ENCODE results near the gene NAA25. TPM values are rescaled to one million over a fixed set of nuclear protein-coding genes. Genes with fewer than 3 reads are reported as not detected.

Gene NAA25
- total RNA-seq, 3 donors from 2014 or later = 16.8 to 29.2 (median 17.9) TPM

DNA sequence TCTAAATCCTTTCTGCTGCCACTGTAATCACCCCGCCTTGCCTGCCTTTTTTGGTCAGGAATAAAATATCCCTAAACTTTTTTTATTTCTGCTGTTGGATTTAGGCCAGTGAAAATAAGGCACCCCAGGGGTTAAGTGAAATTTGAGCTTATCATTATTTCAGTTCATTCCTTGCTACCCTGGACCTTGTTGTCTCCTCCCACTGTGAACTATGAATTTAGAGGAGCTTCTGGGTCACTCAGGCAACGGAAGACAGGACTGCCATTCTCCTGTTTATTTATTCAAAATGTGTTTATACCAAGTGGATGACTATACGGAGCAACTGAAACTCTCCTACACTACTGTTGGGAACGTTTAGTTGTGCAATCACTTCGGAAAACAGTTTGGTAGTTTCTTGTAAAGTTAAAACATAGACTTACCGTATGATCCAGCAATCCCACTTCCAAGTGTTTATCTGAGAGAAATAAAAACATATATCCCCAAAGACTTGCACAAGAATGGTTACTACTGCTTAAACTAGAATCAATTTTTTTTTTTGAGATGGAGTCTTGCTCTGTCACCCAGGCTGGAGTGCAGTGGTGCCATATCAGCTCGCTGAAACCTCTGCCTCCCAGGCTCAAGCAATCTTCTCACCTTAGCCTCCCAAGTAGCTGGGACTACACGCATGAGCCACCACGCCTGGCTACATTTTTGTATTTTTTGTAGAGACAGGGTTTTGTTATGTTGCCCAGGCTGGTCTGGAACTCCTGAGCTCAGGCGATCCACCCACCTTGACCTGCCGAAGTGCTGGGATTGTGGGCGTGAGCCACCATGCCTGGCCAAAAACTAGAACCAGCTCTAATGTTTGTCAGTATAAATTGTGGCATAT is 14.5 kb upstream of the NAA25 start:
- no peaks in the 10 kb centered on the region for H3K9me3 ChIP-seq
- TF ChIP-seq CTCF (IDR thresholded peaks at IDR 0.05) = no peak
- no peak for DNase-seq
- intact Hi-C loops (cut with DNase I, micrococcal nuclease) = no loop called here
- no peaks in the 10 kb centered on the region for H3K36me3 ChIP-seq (ENCODE audit: low read depth)
- peaks cover 15% of the 10 kb centered on the region for H3K4me1 ChIP-seq (ENCODE audit: low read depth)
- H3K4me3 ChIP-seq = no peak overlapping the region
- no peak for ATAC-seq

DNA sequence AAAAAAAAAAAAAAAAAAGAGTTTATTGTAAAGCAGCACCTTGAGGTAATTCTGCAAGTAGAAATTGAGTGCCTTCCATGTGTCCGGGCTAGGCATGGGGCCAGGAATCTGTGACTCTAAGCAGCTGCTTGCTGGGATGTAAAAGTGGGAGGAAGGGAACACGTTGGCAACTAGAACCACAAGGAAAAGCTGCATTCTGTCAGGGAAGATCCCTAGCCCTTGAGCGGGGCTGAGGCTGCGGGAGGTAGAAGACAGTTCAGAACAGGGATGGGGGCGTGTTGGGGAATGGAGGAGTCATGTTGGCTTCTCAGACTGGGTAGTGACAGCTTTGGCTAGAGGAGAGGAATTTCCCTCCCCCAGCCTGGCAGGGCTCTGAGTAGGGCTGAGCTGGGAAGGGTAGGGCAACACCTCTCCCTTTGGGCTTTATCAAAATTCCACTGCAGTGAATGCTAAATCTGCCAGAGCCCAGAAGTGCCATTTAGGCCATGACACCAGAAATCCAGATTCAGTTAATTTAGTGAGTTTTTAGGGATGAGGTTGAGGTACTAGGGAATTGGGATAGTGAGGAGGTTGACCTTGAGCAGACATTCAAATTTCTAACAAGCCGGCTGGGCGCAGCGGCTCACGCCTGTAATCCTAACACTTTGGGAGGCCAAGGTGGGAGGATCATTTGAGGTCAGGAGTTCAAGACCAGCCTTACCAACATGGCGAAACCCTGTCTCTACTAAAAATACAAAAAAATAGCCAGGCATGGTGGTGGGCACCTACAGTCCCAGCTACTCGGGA is 13.4 kb upstream of the NAA25 start:
- H3K36me3 ChIP-seq (ENCODE audit: low read depth) = no peaks in the 10 kb centered on the region
- intact Hi-C loops (cut with DNase I, micrococcal nuclease) = no loop called here
- no peak for TF ChIP-seq CTCF (IDR thresholded peaks at IDR 0.05)
- H3K9me3 ChIP-seq = no peaks in the 10 kb centered on the region
- DNase-seq (peak; percentile 52 to 68 (median 60)), ATAC-seq (no peak)
- no peak overlapping the region for H3K4me3 ChIP-seq
- peaks cover 13% of the 10 kb centered on the region for H3K4me1 ChIP-seq (ENCODE audit: low read depth)

DNA sequence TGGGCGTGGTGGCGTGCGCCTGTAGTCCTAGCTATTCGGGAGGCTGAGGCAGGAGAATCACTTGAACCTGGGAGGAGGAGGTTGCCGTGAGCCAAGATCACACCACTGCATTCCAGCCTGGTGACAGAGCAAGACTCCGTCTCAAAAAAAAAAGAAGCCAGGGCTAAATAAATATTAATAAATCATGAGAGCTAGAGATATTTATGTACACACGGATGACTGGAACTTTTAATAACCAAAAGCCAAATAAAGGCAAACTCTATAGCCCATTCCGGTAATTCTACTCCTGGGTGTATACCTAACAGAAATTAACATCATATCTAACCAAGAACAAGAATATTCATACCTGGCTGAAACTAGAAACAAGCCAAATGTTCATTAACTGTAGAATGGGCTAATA is 9.1 kb upstream of the NAA25 start:
- H3K4me3 ChIP-seq = no peak overlapping the region
- no peaks in the 10 kb centered on the region for H3K9me3 ChIP-seq
- DNase-seq (no peak), ATAC-seq (no peak)
- no peak for TF ChIP-seq CTCF (IDR thresholded peaks at IDR 0.05)
- intact Hi-C loops (cut with DNase I, micrococcal nuclease) = no loop called here
- H3K36me3 ChIP-seq (ENCODE audit: low read depth) = no peaks in the 10 kb centered on the region
- H3K4me1 ChIP-seq (ENCODE audit: low read depth) = peaks cover 2% of the 10 kb centered on the region

GRCh38 chr12:112116232-112117060 is 7.9 kb upstream of the NAA25 start:
- ATAC-seq = peak; percentile 94
- H3K4me3 ChIP-seq = no peak overlapping the region

More at GRCh38 chr12:112116232-112117060, 7.9 kb upstream of the NAA25 start:
- DNase-seq = peak in 2 of 3 donors; percentile 62
- Histone ChIP-seq H3K4me1 (ENCODE audit: low read depth) (peaks cover 2% of the 10 kb centered on the region), H3K9me3 (no peaks in the 10 kb centered on the region), H3K36me3 (ENCODE audit: low read depth) (no peaks in the 10 kb centered on the region)
- intact Hi-C loops (cut with DNase I, micrococcal nuclease) = no loop called here
- TF ChIP-seq CTCF (IDR thresholded peaks at IDR 0.05) = no peak
